NCI-H2196 (cell line): ENCODE measurements around the gene MAPK6.
A peak's percentile ranks its signal among the peaks of the same experiment; 100 is the strongest.
"Not testable (repeated sequence)": the region's sequence is repeated elsewhere in the genome, so short reads cannot be mapped to it uniquely, and the experiment has no call there.

Experiments used
- DNase-seq: peaks from one replicate; lab custom pipeline; 2025; ENCODE audit not compliant: unreplicated experiment; lab: John Stamatoyannopoulos, UW

Gene MAPK6

DNA sequence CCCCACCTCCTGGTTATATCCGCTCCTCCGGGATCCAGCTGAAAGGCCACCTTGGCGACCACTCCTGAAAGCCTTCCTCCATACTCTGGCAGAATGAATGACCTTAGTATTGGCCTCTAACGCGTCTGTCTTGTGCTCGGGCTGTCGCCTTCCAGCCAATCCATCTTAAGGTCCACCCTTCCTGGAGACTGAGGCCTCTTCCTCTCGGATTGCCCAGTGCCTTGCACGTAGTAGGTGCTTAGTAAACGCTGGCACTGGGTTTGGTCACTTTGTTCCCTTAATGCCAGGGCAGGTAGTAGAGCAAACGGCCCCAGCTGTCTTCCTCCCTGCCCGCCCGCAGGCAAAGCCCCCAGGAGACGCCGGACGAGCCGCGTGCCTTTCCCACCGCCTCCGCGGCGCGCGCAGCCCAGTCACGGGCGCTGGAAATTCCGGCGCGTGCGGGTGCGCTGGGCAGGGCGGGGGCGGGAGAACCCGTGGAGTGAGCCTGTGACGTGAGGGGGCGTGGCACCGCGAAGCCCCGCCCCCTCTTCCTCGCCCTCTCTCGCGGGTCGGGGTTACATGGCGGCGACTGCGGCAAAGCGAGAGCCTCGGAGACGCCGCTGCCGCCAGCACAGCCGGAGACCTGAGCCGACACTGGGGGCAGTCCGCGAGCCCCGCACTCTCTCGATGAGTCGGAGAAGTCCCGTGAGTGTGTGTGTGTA, at the start of gene MAPK6:
TSS of gene MAPK6 (plus strand) at position 527 of the 701 bp plus-strand sequence. CDS start 27,242 bp downstream, outside the sequence.
- DNase-seq: peak; percentile 74

DNA sequence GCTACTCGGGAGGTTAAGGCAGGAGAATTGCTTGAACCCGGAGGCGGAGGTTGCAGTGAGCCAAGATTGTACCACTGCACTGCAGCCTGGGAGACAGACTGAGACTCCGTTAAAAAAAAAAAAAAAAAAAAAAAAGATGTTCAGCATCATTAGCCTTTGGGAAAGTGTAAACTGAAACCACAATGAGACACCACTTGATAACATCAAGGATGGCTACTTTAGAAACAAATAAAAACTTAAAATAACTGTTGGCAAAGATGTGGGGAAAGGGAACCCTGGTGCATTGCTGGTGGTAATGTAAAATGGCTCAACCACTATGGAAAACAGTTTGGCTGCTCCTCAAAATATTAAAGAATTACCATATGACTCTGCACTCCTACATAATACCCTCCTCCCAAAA, 49.3 kb upstream of the MAPK6 start:
- no peak for DNase-seq

DNA sequence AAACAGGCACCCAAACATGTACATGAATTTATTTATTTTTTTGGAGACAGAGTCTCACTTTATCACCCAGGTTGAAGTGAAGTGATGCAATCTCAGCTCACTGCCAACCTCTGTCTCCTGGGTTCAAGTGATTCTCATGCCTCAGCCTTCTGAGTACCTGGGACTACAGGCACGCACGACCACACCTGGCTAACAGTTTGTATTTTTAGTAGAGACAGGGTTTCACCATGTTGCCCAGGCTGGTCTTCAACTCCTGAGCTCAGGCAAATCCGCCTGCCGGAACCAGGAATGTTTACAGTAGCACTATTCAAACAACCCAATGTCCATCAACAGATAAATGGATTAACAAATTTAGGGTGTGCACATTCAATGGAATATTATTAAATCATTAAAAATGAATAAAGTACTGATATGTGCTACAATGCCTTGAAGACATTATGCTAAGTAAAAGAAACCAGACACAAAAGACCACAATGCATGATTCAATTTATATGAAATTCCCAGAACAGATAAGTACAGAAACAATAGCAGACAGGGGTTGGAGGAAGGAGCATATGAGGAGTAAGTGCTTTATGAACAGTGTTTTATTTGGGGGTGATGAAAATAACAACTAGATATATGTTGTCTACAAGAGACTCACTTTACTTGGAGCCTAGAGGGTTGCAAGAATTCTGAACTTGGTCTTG, 48.7 kb upstream of the MAPK6 start:
- no peak for DNase-seq

DNA sequence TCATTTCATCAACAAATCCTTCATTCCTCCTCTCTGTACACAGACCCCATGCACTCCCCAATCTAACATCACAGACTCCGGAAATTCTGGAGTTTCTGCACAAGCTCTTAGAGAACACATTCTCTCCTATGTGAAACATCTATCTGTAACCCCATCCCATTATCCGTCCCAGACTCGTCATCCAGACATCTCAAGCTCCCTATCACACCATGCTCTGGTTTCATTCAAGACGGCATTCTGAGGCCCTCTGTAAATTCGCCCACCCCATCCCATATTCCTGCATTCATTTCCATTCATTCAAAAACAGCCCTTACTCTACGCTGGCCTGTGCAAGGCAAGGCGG, 48.0 kb upstream of the MAPK6 start:
- DNase-seq: no peak

GRCh38 chr15:51971375-51972133, 47.5 kb upstream of the MAPK6 start, which contains the start of gene LEO1:
TSS of gene LEO1 (minus strand) at chr15:51971778. CDS start at chr15:51971745, 33 bp downstream.
- peak; percentile 91 for DNase-seq

- no peak for DNase-seq
These were observed 45.8 kb upstream of the MAPK6 start for GRCh38 chr15:51973220-51973619.

DNA sequence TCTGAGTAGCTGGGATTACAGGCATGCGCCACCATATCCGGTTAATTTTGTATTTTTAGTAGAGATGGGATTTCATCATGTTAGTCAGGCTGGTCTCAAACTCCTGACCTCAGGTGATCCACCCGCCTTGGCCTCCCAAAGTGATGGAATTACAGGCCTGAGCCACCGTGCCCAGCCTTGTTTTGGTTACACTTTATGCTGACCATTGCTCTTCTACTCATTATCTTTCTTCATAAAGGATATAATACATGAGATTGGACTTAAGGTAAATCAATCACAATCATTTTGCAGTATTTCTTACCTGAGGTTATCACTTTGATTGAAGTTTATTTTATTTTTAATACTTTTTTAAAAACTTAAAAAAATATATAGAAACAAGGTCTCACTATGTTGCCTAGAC, 45.2 kb upstream of the MAPK6 start:
- no peak for DNase-seq

DNA sequence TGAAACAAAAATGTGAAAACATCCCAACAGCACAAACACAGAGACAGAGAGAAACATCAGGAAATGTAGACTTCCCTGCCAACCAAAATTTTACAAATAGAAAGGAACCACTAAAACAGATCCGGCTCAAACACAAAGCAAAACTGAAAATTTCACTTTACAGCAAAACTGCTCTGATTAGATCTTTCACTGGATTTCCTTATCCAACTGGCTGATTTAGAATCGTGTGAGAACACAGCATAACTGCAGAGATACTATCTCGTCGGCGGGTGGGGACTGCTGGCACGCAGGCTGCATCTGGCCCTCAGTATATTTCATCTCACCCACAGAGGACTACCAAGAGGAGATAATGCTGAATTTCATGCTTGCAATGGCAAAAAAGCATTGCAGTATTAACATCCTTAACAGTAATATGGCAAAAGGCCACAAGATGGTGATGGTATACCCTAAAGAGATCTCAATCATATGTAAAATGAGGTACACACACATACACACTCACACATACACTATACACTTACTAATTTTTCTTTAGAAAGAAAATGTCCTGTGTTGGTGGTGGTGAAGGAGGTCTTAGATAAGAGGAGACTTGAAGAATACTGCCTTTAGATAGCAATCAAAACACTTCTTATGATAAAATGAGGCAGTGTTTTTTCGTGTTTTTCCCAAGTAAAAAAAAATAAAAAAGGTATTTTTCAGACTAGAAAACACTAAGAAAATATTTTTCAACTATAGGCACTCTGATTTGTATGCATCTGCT, 36.8 kb upstream of the MAPK6 start:
- DNase-seq: peak; percentile 57

- DNase-seq: no peak
These were observed 36.3 kb upstream of the MAPK6 start for GRCh38 chr15:51982770-51983103.

- DNase-seq: peak; percentile 11
These were observed 27.9 kb upstream of the MAPK6 start for GRCh38 chr15:51991141-51991540.

DNA sequence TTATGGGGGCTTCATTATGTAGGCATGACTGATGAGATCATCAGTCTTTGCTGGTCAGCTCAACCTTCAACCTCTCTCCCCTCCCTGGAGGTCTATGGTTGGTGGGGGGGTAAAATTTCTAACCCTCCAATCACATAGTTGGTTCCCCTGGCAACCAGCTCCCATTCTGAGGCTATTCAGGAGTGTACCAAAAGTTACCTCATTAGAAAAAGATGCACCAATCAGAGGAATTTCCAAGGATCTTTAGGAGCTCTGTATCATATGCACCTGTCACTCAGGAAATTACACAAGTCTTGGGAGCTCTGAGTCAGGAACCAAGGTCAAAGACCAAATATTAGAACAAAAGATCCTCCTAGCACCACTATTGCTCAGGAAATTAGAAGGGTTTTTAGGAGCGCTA, 26.1 kb upstream of the MAPK6 start:
- DNase-seq: no peak

DNA sequence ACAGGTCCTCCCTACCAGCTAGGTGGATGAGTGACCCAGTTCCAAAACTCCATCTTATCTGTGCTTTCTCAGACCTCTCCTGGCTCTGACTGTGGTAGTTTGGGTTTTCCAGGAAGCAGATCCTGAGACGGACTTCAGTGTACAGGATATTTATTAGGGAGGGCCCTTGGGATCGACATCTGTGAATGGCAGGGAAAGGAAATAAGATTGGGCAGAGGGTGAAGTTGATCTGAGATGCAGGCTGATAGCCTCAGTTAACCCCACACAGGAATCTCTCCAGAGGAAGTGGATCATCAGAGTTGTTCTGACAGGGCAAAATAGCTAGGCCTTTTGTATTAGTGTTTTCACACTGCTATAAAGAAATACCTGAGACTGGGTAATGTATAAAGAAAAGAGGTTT, 16.7 kb upstream of the MAPK6 start:
- no peak for DNase-seq

DNA sequence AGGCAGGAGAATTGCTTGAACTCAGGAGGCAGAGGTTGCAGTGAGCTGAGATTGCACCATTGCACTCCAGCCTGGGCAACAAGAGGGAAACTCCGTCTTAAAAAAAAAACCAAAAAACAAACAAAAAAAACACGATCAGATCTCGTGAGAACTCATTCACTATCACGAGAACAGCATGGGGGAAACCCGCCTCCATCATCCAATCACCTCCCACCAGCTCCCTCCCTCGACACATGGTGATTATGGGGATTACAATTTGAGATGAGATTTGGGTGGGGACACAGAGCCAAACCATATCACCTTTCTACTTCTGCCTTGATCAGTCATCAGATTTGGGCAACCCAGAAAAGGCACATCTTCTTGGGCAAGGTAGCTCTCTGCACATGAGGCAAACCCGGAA, 15.9 kb upstream of the MAPK6 start:
- not testable (repeated sequence) for DNase-seq

- DNase-seq: no peak
These were observed 15.3 kb upstream of the MAPK6 start for GRCh38 chr15:52003710-52004109.

DNA sequence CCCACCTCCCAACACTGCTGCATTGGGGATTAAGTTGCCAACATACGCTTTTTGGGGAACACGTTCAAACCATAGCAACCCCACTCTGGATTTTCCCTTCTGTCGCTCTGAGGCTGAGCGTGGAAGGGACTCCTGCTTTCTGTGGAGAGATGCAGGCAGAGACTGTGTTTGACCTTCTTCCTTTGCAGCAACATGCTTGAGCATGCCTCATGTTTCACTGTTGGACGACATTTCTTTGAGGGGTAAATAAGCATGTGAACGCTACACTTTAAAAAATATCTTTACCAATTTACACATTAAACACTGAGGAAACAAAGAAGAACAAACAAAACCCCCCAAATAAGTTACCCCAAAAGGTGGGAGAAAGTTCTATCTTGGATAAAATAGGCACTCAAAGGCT, 14.2 kb upstream of the MAPK6 start:
- no peak for DNase-seq

DNA sequence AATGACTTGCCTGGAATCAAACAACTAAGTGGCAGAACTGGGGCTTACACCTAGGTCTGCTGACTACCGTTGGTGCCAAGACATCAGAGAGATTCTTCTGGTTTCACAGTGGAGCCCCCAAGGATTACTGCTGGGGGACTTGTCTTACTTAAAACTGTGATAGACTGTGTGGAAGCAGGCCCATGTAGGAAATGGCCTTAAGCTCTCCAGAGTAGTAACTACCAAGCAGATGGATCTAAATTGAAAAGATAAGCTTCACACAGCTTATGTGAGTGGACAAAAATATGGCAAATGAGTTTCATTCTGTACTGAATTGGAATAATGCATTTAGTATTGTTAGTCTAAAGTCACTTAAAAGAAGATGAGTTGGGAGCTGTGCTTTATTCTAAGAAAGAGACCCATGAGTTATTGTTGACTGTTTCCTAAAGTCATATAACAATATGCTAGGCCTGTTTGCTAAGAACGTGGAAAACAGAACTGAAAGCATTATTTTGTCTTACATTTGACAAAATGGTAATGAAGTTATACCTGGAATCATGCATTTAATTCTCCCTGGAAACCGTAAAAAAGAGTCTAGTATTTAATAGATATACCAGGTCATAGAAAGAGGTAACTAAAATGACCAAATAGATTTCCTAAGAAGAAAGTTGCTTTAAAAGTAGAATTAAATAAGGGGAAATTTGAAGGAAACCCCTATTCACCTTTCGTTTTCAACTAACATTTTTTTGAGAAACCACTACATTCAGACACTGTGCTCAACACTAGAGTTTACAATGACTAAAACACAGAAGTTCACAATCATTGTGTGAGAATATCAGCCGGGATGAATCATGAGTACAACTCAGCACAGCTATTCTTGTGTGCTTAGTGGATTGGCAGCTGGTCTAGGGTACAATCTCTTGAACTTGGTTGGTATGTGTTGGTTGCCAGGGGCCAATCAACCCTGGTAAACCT, 13.0 kb upstream of the MAPK6 start:
- no peak for DNase-seq

- no peak for DNase-seq
These were observed 12.2 kb upstream of the MAPK6 start for GRCh38 chr15:52006702-52007340.

- no peak for DNase-seq
These were observed 10.7 kb upstream of the MAPK6 start for GRCh38 chr15:52008359-52008697.

DNA sequence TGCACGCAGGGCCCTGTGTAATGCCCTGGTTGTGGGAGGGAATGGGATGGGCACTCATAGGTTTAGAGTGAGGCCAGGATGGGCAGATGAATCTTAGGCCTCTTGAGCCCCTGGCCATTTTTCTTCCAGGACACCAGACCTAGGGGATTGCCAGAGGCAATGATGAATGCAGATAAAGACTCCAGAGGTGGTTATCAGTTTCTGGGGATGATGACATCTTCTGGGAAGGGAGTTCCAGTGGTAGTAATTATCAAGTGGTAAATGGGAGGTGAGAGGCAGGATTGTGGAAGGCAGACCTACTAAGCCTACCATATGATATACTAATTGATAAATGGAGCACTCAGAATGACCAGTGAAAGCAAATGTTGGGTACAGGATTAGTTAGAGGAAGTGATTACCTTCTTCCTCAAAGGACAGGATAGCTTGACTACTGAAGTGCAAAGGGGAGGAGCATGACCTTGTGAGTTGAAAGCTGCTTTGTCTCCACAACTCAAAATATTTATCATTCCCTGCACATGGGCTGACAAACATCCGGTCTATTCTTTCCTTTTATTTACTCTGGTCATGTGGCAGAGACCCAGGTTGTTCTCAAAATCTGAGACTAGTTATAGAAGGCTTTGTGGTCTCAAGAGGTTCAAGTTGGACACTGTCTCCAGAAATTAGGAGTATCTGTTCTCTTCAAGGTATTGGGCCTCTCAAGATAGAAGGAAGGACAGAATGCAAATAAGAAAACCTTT, 10.2 kb upstream of the MAPK6 start:
- peak; percentile 67 for DNase-seq
